ENCODE measurements around the gene DHRS3. TPM values are rescaled to one million over a fixed set of nuclear protein-coding genes. Genes with fewer than 3 reads are reported as not detected.

The DHRS3 gene
- total and polyA plus RNA-seq, 2 of the 13 experiments (the other 11 are each of a cell fraction or from before 2014, with no cell fraction given): 48.5 to 90.5 TPM

DNA sequence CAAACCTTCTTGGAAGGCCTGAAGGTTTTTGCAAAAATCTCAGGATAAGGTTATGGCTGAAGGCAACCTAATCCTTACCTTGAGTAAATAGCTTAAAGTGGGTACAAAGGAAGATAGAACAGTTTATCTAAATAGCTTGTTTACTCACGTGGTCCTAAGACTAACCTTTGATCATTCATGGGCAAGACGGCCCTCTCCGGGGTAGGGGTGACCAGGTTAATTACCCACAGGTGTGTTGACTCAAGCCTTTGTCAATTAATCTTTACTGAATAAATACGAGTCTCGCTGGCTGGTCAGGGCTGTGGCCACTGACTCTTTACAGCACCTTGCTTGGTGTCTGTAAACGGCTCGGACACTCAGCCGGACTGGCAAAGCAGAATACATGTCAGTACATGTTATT, 36.6 kb upstream of the DHRS3 start (continued):
- no peak for TF ChIP-seq AKNA (CRISPR knock-in tag; IDR thresholded peaks at IDR 0.05; ENCODE audit: borderline replicate concordance)
- TF ChIP-seq ZBTB49 (CRISPR knock-in tag; IDR thresholded peaks at IDR 0.05; ENCODE audit: borderline replicate concordance): no peak
- TF ChIP-seq NFE2L2 (IDR thresholded peaks at IDR 0.05; ENCODE audit: low read length): no peak
- peak in 1 of 2 experiments; percentile 48; a peak in 1 of 4 replicates for TF ChIP-seq EP300 (IDR thresholded peaks at IDR 0.05; ENCODE audit: low read depth in 2 of 2, low read length in 2 of 2)
- no peak for TF ChIP-seq EP300 (CRISPR knock-in tag; IDR thresholded peaks at IDR 0.05; ENCODE audit: borderline replicate concordance)
- TF ChIP-seq ARNTL (CRISPR knock-in tag; IDR thresholded peaks at IDR 0.05): peak; percentile 63; the same call in 1 of the 2 replicates
- TF ChIP-seq ZZZ3 (CRISPR knock-in tag; IDR thresholded peaks at IDR 0.05; ENCODE audit: borderline replicate concordance): no peak
- TF ChIP-seq TCF7 (IDR thresholded peaks at IDR 0.05; ENCODE audit: low read depth): peak; percentile 82
- TF ChIP-seq, protein P1, sequence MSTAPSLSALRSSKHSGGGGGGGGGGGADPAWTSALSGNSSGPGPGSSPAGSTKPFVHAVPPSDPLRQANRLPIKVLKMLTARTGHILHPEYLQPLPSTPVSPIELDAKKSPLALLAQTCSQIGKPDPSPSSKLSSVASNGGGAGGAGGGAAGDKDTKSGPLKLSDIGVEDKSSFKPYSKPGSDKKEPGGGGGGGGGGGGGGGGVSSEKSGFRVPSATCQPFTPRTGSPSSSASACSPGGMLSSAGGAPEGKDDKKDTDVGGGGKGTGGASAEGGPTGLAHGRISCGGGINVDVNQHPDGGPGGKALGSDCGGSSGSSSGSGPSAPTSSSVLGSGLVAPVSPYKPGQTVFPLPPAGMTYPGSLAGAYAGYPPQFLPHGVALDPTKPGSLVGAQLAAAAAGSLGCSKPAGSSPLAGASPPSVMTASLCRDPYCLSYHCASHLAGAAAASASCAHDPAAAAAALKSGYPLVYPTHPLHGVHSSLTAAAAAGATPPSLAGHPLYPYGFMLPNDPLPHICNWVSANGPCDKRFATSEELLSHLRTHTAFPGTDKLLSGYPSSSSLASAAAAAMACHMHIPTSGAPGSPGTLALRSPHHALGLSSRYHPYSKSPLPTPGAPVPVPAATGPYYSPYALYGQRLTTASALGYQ (CRISPR knock-in tag; IDR thresholded peaks at IDR 0.05): 0 out of 2 replicates have a peak, but pooled peaks have one; percentile 54
- TF ChIP-seq RERE (CRISPR knock-in tag; IDR thresholded peaks at IDR 0.05; ENCODE audit: low read depth): peak; percentile 90
- peak; percentile 41; the same call in 1 of the 2 replicates for TF ChIP-seq ZBTB7B (CRISPR knock-in tag; IDR thresholded peaks at IDR 0.05)
- peak; percentile 53; the same call in 1 of the 2 replicates for TF ChIP-seq TBX2 (CRISPR knock-in tag; IDR thresholded peaks at IDR 0.05; ENCODE audit: borderline replicate concordance)
- TF ChIP-seq GTF2F1 (IDR thresholded peaks at IDR 0.05; ENCODE audit: low read length): no peak
- TF ChIP-seq GFI1 (CRISPR knock-in tag; IDR thresholded peaks at IDR 0.05; ENCODE audit: borderline replicate concordance): peak; percentile 92
- TF ChIP-seq FOXJ3 (CRISPR knock-in tag; IDR thresholded peaks at IDR 0.05; ENCODE audit: borderline replicate concordance): peak; percentile 19; the same call in 1 of the 2 replicates
